Neural cell (in vitro differentiated cells): ENCODE measurements around the gene PTPRN2. TPM values are rescaled to one million over a fixed set of nuclear protein-coding genes. Genes with fewer than 3 reads are reported as not detected.

Experiments used
- H2AFZ ChIP-seq: fragments of 200-600, 300-800 bp; sonication (generic), shearing (Covaris generic); 2 replicates; pipeline ENCODE4 v1.6.0; 2014; ENCODE audit warnings: low read depth, mild to moderate bottlenecking, antibody characterized with exemption, low read length, moderate library complexity
- H3F3A ChIP-seq: fragments of 200-600 bp; shearing (Covaris generic); 2 replicates; pipeline ENCODE4 v1.6.1; 2016; ENCODE audit warnings: mild to moderate bottlenecking, moderate library complexity, mixed read lengths, antibody characterized with exemption, low read length; ENCODE audit not compliant: insufficient read depth, poor library complexity, severe bottlenecking
- H3K27ac ChIP-seq: fragments of 200-600, 300-800 bp; sonication (generic), shearing (Covaris generic); 2 replicates; pipeline ENCODE4 v1.5.1; 2014; ENCODE audit warnings: mild to moderate bottlenecking, low read length, moderate library complexity
- H3K27me3 ChIP-seq: fragments of 300-800, 200-600 bp; sonication (generic), shearing (Covaris generic); 2 replicates; pipeline ENCODE4 v1.6.0; 2014; ENCODE audit warnings: mild to moderate bottlenecking, low read depth, low read length, moderate library complexity; ENCODE audit not compliant: insufficient read depth
- H3K36me3 ChIP-seq: fragments of 300-800, 200-600 bp; sonication (generic), shearing (Covaris generic); 2 replicates; pipeline ENCODE4 v1.5.1; 2014; ENCODE audit warnings: mild to moderate bottlenecking, antibody characterized with exemption, low read length, moderate library complexity; ENCODE audit not compliant: insufficient read depth
- H3K4me2 ChIP-seq: fragments of 300-800, 200-600 bp; sonication (generic), shearing (Covaris generic); 2 replicates; pipeline ENCODE4 v1.6.0; 2014; ENCODE audit warnings: mild to moderate bottlenecking, low read length
- H3K4me3 ChIP-seq: fragments of 300-800, 200-600 bp; sonication (generic), shearing (Covaris generic); 2 replicates; pipeline ENCODE4 v1.5.1; 2014; ENCODE audit warnings: mild to moderate bottlenecking, low read length, moderate library complexity
- H3K79me2 ChIP-seq: fragments of 200-600 bp; shearing (Covaris generic); replicated peaks from 2 replicates; pipeline ENCODE4 v1.6.0; 2014; ENCODE audit warnings: mild to moderate bottlenecking, low read length, moderate library complexity; ENCODE audit not compliant: insufficient read depth
- H3K9ac ChIP-seq: fragments of 300-800, 200-600 bp; sonication (generic), shearing (Covaris generic); 2 replicates; pipeline ENCODE4 v1.6.1; 2016; ENCODE audit warnings: mild to moderate bottlenecking, low read length, mixed read lengths
- H3K9me2 ChIP-seq: fragments of 200-600 bp; shearing (Covaris generic); 2 replicates; pipeline ENCODE4 v1.6.1; 2016; ENCODE audit warnings: mild to moderate bottlenecking, low read length, mixed read lengths; ENCODE audit not compliant: insufficient read depth
- H3K9me3 ChIP-seq: fragments of 200-600, 300-800 bp; sonication (generic), shearing (Covaris generic); 2 replicates; pipeline ENCODE4 v1.6.1; 2016; ENCODE audit warnings: mild to moderate bottlenecking, mixed run types, low read length, moderate library complexity, mixed read lengths
- H4K20me1 ChIP-seq: fragments of 200-600 bp; shearing (Covaris generic); 2 replicates; pipeline ENCODE4 v1.6.1; 2016; ENCODE audit warnings: mild to moderate bottlenecking, mixed run types; ENCODE audit not compliant: insufficient read depth
- EP300 ChIP-seq: fragments of 450-650 bp; conservative IDR thresholded peaks from 2 replicates; pipeline ENCODE4 v1.6.1; 2014; ENCODE audit warnings: antibody characterized with exemption, mild to moderate bottlenecking, moderate library complexity; ENCODE audit not compliant: poor library complexity, severe bottlenecking
- EZH2 ChIP-seq: fragments of 200-600, 300-800 bp; shearing (Covaris generic), sonication (generic); IDR thresholded peaks from 2 replicates; pipeline ENCODE4 v1.6.1; 2014; ENCODE audit warnings: antibody characterized with exemption, low read length, borderline replicate concordance, mild to moderate bottlenecking; ENCODE audit not compliant: insufficient read depth, poor library complexity, severe bottlenecking
- MXI1 ChIP-seq: fragments of 450-650 bp; conservative IDR thresholded peaks from 2 replicates; pipeline ENCODE4 v1.6.1; 2014; ENCODE audit warnings: antibody characterized with exemption, mild to moderate bottlenecking; ENCODE audit not compliant: poor library complexity, severe bottlenecking
- POLR2AphosphoS5 ChIP-seq: IDR thresholded peaks from 2 replicates; pipeline ENCODE4 v1.6.1; 2012
- RAD21 ChIP-seq: fragments of 450-650 bp; conservative IDR thresholded peaks from 2 replicates; pipeline ENCODE4 v1.6.1; 2014; ENCODE audit warnings: antibody characterized with exemption, mild to moderate bottlenecking, moderate library complexity
- SMC3 ChIP-seq: fragments of 450-650 bp; conservative IDR thresholded peaks from 2 replicates; pipeline ENCODE4 v1.6.1; 2014; ENCODE audit warnings: antibody characterized with exemption, mild to moderate bottlenecking, moderate library complexity; ENCODE audit not compliant: poor library complexity
- TAF1 ChIP-seq: IDR thresholded peaks from 2 replicates; pipeline ENCODE4 v1.6.1; 2012; ENCODE audit warnings: low read depth
- polyA plus RNA-seq: library from polyadenylated mRNA; depleted of rRNA; stranded (reverse); fragments of >200 nt; gene quantifications from 2 replicates; pipeline ENCODE4 v1.2.3, GENCODE V29; 2014
- TF ChIP-seq, protein P1 (sequence below): IDR thresholded peaks from 2 replicates; pipeline ENCODE4 v1.6.1; 2012; ENCODE audit warnings: borderline replicate concordance
- TF ChIP-seq, protein P2 (sequence below): fragments of 450-650 bp; IDR thresholded peaks from 2 replicates; pipeline ENCODE4 v1.5.1; 2014; ENCODE audit warnings: antibody characterized with exemption, mild to moderate bottlenecking, moderate library complexity; ENCODE audit not compliant: poor library complexity, severe bottlenecking

PTPRN2 gene
- polyA plus RNA-seq, 1 donor from 2014 or later, result 31.0 TPM

DNA sequence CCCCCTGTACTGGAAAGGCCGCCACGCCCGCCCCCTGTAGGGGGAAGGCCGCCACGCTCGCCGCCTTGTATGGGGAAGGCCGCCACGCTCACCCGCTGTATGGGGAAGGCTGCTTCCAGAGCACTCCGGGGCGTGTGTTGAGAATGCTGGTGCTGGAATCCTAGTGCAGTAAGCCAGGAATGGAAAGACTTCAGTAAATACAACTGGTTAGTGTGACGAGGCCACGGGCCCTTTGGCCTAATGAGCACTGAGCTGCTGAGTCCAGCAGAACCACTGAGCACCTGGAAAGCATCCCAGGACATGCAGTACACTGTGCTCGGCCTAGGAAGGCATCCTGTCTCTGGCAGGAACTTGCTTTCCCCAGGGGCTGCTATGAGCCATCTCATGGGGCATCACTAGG is 398.9 kb downstream of the PTPRN2 start:
- Histone ChIP-seq H3F3A (no peaks in the 10 kb centered on the region), H3K79me2 (no peaks in the 10 kb centered on the region), H3K9me3 (no peaks in the 10 kb centered on the region), H3K36me3 (no peaks in the 10 kb centered on the region), H2AFZ (no peak overlapping the region), H3K27ac (no peak overlapping the region), H3K9ac (no peak overlapping the region), H3K4me2 (no peak overlapping the region), H3K4me3 (no peak overlapping the region), H3K9me2 (no peaks in the 10 kb centered on the region), H4K20me1 (no peaks in the 10 kb centered on the region), H3K27me3 (no peaks in the 10 kb centered on the region)
- TF ChIP-seq, protein P1, sequence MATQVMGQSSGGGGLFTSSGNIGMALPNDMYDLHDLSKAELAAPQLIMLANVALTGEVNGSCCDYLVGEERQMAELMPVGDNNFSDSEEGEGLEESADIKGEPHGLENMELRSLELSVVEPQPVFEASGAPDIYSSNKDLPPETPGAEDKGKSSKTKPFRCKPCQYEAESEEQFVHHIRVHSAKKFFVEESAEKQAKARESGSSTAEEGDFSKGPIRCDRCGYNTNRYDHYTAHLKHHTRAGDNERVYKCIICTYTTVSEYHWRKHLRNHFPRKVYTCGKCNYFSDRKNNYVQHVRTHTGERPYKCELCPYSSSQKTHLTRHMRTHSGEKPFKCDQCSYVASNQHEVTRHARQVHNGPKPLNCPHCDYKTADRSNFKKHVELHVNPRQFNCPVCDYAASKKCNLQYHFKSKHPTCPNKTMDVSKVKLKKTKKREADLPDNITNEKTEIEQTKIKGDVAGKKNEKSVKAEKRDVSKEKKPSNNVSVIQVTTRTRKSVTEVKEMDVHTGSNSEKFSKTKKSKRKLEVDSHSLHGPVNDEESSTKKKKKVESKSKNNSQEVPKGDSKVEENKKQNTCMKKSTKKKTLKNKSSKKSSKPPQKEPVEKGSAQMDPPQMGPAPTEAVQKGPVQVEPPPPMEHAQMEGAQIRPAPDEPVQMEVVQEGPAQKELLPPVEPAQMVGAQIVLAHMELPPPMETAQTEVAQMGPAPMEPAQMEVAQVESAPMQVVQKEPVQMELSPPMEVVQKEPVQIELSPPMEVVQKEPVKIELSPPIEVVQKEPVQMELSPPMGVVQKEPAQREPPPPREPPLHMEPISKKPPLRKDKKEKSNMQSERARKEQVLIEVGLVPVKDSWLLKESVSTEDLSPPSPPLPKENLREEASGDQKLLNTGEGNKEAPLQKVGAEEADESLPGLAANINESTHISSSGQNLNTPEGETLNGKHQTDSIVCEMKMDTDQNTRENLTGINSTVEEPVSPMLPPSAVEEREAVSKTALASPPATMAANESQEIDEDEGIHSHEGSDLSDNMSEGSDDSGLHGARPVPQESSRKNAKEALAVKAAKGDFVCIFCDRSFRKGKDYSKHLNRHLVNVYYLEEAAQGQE, result no peak
- TF ChIP-seq EZH2 (no peak), POLR2AphosphoS5 (no peak), SMC3 (no peak), MXI1 (no peak), EP300 (no peak), RAD21 (no peak), TAF1 (no peak)
- TF ChIP-seq, protein P2, sequence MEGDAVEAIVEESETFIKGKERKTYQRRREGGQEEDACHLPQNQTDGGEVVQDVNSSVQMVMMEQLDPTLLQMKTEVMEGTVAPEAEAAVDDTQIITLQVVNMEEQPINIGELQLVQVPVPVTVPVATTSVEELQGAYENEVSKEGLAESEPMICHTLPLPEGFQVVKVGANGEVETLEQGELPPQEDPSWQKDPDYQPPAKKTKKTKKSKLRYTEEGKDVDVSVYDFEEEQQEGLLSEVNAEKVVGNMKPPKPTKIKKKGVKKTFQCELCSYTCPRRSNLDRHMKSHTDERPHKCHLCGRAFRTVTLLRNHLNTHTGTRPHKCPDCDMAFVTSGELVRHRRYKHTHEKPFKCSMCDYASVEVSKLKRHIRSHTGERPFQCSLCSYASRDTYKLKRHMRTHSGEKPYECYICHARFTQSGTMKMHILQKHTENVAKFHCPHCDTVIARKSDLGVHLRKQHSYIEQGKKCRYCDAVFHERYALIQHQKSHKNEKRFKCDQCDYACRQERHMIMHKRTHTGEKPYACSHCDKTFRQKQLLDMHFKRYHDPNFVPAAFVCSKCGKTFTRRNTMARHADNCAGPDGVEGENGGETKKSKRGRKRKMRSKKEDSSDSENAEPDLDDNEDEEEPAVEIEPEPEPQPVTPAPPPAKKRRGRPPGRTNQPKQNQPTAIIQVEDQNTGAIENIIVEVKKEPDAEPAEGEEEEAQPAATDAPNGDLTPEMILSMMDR, result no peak

DNA sequence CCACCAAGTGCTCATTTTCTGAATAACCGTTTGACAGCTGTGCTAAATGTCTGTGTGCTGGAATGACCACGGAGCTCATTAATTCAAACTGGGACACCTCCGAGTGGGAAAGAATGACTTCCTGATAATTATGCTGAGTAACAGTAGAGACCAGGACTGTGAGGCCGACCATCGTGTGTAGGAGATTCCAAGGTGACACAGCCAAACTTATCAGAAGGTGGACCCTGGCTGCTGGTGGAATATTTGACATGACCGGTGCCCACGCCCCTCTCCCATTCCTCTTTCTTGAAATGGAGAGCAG is 400.0 kb downstream of the PTPRN2 start:
- Histone ChIP-seq H3K79me2 (no peaks in the 10 kb centered on the region), H2AFZ (no peak overlapping the region), H4K20me1 (no peaks in the 10 kb centered on the region), H3K9ac (peak overlapping the region; percentile 9), H3K27me3 (no peaks in the 10 kb centered on the region), H3K36me3 (no peaks in the 10 kb centered on the region), H3K27ac (peak overlapping the region; percentile 35), H3K9me2 (no peaks in the 10 kb centered on the region), H3K4me2 (no peak overlapping the region), H3K9me3 (peaks cover under 1% of the 10 kb centered on the region), H3K4me3 (no peak overlapping the region), H3F3A (no peaks in the 10 kb centered on the region)
- TF ChIP-seq RAD21, result peak; percentile 37
- TF ChIP-seq, protein P1, result no peak
- TF ChIP-seq SMC3, result no peak
- no peak for TF ChIP-seq MXI1
